Thymus (tissue), 11 donors: ENCODE results near the gene DOCK1. TPM values are rescaled to one million over a fixed set of nuclear protein-coding genes. Genes with fewer than 3 reads are reported as not detected.
"Not testable (repeated sequence)": the region's sequence is repeated elsewhere in the genome, so short reads cannot be mapped to it uniquely, and the experiment has no call there.

ENCODE experiments used
- DNase-seq, 9 donors: peaks; one replicate each; pipeline ENCODE4 v3.0.0-alpha.2; 2013; ENCODE audit warnings: low spot score in 9 of 9, low read depth in 6 of 9, missing footprints in 1 of 9
- H3K27ac ChIP-seq, 2 donors: one replicate each; pipeline ENCODE4 v1.5.1; 2013; ENCODE audit warnings: control low read depth in 1 of 2, low read depth in 1 of 2, low read length in 1 of 2, mild to moderate bottlenecking in 1 of 2, moderate library complexity in 1 of 2
- H3K27me3 ChIP-seq, 2 donors: one replicate each; pipeline ENCODE4 v1.5.1; 2013; ENCODE audit warnings: low read length in 1 of 2; ENCODE audit not compliant: control insufficient read depth in 2 of 2, insufficient read depth in 1 of 2
- H3K36me3 ChIP-seq, 2 donors: one replicate each; pipeline ENCODE4 v1.5.1; 2013; ENCODE audit warnings: low read length in 1 of 2, mild to moderate bottlenecking in 1 of 2, moderate library complexity in 1 of 2; ENCODE audit not compliant: control insufficient read depth in 2 of 2, insufficient read depth in 2 of 2
- H3K4me1 ChIP-seq, 2 donors: one replicate each; pipeline ENCODE4 v1.5.1; 2013; ENCODE audit warnings: low read length in 2 of 2; ENCODE audit not compliant: control insufficient read depth in 2 of 2, insufficient read depth in 2 of 2
- H3K4me3 ChIP-seq, 2 donors: one replicate each; pipeline ENCODE4 v1.5.1; 2013; ENCODE audit warnings: low read length in 2 of 2, control low read depth in 1 of 2, mild to moderate bottlenecking in 1 of 2
- H3K9me3 ChIP-seq, 2 donors: one replicate each; pipeline ENCODE4 v1.5.1; 2013; ENCODE audit warnings: low read length in 1 of 2, mild to moderate bottlenecking in 1 of 2; ENCODE audit not compliant: control insufficient read depth in 2 of 2, insufficient read depth in 1 of 2
- WGBS: extraction: QIAGEN DNeasy Blood & Tissue Kit; methylation state at CpG from one replicate; pipeline ENCODE4 v1.1.7; 2013; 5-methylcytosine and 5-hydroxymethylcytosine counted together
- polyA plus RNA-seq: library from polyadenylated mRNA; stranded (reverse); fragments of 200-250 nt; gene quantifications from one replicate; pipeline ENCODE4 v1.2.3, GENCODE V29; 2013
- total RNA-seq: library from RNA; stranded (reverse); fragments of 120-200 nt; gene quantifications from one replicate; pipeline ENCODE4 v1.2.4, GENCODE V29; 2013
- donor health status: healthy.

The DOCK1 gene
- total and polyA plus RNA-seq, 2 donors = 10.2 to 11.7 TPM

DNA sequence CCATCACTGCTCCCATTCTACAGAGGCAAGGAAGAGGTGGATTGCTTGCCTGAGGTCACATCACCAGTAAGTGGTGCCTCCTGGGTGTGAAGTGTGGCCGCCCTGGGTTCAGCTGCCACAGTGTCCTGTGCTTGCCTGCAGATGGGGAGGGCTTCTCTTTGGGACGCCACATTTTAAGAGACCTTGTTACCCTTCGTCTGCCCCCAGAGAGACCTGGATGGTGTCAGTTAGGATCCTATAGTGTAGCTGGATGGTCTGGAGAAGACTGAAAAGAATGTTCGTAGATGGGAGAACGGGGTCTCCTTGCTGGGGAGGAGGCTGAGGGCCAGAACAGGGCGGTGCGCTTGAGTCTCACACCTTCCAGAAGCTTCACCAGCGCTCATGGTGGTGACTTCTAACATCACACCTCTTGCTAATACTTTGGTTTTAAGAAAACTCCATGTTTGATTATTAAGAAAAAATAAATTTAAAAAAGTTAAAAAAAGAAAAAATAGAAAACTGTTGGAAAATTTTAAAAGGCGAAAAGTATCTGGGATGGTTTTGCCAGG is 2.3 kb downstream of the DOCK1 start:
- DNase-seq = no peak
- Histone ChIP-seq H3K27me3 (peaks cover 36 to 44% of the 10 kb centered on the region in 2 donors), H3K36me3 (no peaks in the 10 kb centered on the region), H3K9me3 (no peaks in the 10 kb centered on the region), H3K4me1 (peaks cover 0 to 3% of the 10 kb centered on the region in 2 donors), H3K4me3 (no peak overlapping the region), H3K27ac (no peak overlapping the region)
- WGBS = 97% methylated on average over 9 of the region's 9 CpGs

DNA sequence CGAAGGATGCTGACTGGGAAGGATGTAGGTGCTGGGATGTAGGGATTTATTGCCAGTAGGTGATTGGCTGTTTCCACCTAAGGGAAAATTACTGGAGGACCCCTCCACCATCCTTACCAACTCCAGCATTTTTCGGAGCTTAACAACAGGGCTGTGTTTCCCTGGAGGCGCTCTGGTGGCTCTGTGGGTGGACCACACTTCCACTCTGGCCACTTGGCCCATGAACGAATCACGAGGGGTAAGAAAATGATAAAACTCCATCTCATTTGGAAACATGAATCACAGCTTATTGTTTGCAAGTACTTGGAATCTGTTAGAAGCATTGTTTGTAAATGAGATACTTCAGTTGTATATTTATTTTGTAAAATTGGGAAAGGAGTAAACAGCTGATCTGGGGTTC is 3.0 kb downstream of the DOCK1 start:
- H3K4me1 ChIP-seq = peaks cover 0 to 3% of the 10 kb centered on the region in 2 donors
- no peaks in the 10 kb centered on the region for H3K9me3 ChIP-seq
- 96% methylated on average over 5 of the region's 5 CpGs for WGBS
- peaks cover 36 to 42% of the 10 kb centered on the region in 2 donors for H3K27me3 ChIP-seq
- no peaks in the 10 kb centered on the region for H3K36me3 ChIP-seq
- no peak for DNase-seq
- H3K27ac ChIP-seq = no peak overlapping the region
- no peak overlapping the region for H3K4me3 ChIP-seq

GRCh38 chr10:126908729-126909128 is 3.5 kb downstream of the DOCK1 start:
- H3K4me1 ChIP-seq = peaks cover 0 to 3% of the 10 kb centered on the region in 2 donors
- no peak for DNase-seq
- no peak overlapping the region for H3K27ac ChIP-seq
- WGBS = 93% methylated on average over 7 of the region's 7 CpGs
- no peaks in the 10 kb centered on the region for H3K9me3 ChIP-seq
- H3K4me3 ChIP-seq = no peak overlapping the region
- H3K36me3 ChIP-seq = no peaks in the 10 kb centered on the region
- H3K27me3 ChIP-seq = peaks cover 32 to 37% of the 10 kb centered on the region in 2 donors

DNA sequence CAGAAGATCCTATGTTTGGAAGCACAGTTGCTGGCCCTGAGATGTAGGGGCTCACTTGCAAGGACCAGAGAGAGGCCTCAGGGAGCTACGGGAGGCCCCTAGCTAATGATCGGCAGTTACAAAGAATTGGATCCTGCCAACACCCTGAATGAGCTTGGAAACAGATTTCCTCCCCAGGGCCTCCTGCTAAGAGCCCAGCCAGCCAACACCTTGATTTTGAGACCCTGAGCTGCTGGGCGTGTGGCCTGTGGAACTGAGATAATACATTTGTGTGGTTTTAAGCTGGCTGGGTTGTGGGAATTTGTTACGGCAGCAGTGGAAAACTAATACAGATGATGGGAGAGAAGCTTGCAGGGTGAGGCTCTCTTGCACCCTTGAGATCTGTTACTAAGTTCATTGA is 3.9 kb downstream of the DOCK1 start:
- Histone ChIP-seq H3K9me3 (no peaks in the 10 kb centered on the region), H3K36me3 (no peaks in the 10 kb centered on the region), H3K27me3 (peaks cover 28 to 33% of the 10 kb centered on the region in 2 donors), H3K4me3 (no peak overlapping the region), H3K4me1 (peaks cover 0 to 3% of the 10 kb centered on the region in 2 donors), H3K27ac (no peak overlapping the region)
- no peak for DNase-seq
- 95% methylated on average over 4 of the region's 4 CpGs for WGBS

GRCh38 chr10:126910196-126910595 is 5.0 kb downstream of the DOCK1 start:
- no peaks in the 10 kb centered on the region for H3K36me3 ChIP-seq
- no peak for DNase-seq
- no peak overlapping the region for H3K27ac ChIP-seq
- peaks cover 0 to 2% of the 10 kb centered on the region in 2 donors for H3K4me1 ChIP-seq
- 95% methylated on average over 7 of the region's 7 CpGs for WGBS
- no peaks in the 10 kb centered on the region for H3K9me3 ChIP-seq
- peaks cover 18 to 23% of the 10 kb centered on the region in 2 donors for H3K27me3 ChIP-seq
- H3K4me3 ChIP-seq = no peak overlapping the region

DNA sequence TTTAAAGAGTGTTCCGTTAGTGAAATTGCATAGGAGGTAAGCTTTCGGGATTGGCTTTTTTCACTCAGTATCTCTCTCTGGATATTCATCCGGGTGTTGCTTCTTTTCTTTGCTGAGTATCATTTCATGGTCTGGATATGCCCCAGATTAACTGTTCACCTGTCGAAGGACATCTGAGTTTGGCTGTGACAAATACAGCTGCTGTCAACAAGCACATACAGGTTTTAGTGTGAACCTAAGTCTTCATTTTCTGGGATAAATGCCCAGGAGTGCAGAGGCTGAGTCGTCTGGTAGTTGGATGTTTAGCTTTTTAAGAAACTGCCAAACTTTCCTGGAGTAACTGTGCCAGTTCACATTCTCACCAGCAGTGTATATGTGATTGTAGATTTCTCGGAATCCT is 5.6 kb downstream of the DOCK1 start:
- no peak overlapping the region for H3K4me3 ChIP-seq
- peaks cover 12 to 19% of the 10 kb centered on the region in 2 donors for H3K27me3 ChIP-seq
- no peak overlapping the region for H3K27ac ChIP-seq
- no peaks in the 10 kb centered on the region for H3K9me3 ChIP-seq
- H3K36me3 ChIP-seq = no peaks in the 10 kb centered on the region
- no peaks in the 10 kb centered on the region for H3K4me1 ChIP-seq
- WGBS = 93% methylated on average over 6 of the region's 6 CpGs
- no peak for DNase-seq

DNA sequence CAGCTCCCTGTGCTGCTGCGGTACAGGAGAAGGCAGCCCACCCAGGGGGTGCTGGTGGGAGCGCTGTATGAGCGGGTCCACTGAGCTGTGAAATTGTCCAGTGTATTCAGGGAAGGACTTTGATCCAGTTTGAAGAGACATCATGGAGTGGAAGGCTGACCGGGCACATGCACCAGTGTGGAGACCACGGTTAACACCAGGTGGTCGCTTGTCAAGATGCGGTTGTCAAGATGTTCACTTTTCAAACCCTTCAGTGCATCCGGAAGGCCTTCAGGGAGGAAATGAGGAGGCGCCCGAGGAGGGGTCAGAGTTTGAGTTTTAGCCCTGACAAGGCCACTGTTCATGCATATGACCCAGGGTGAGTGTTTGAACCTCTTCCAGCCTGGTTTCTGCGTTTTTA is 6.1 kb downstream of the DOCK1 start:
- peaks cover 7 to 14% of the 10 kb centered on the region in 2 donors for H3K27me3 ChIP-seq
- no peak for DNase-seq
- H3K9me3 ChIP-seq = no peaks in the 10 kb centered on the region
- H3K4me3 ChIP-seq = no peak overlapping the region
- H3K4me1 ChIP-seq = no peaks in the 10 kb centered on the region
- no peaks in the 10 kb centered on the region for H3K36me3 ChIP-seq
- no peak overlapping the region for H3K27ac ChIP-seq
- 95% methylated on average over 11 of the region's 11 CpGs for WGBS

DNA sequence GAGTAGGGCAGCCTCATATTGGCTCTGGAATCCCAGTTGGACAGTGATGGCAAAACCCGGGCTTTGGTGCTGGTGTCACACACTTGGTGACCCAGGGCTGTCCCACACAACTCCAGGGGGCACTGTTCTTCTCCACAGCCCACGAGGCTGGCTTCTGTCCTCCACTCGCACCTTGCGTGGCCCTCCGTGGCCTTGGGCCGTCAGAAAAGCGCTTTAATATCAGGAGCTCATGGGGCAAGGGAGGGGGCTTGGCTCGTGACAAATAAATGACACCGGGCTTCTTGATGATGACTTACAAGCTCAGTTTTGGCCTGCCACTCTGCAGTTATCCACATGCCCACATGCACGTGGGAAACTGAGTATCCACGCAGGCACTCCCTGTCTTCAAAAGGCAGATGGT is 8.1 kb downstream of the DOCK1 start:
- no peaks in the 10 kb centered on the region for H3K9me3 ChIP-seq
- H3K27me3 ChIP-seq = no peaks in the 10 kb centered on the region
- H3K36me3 ChIP-seq = no peaks in the 10 kb centered on the region
- no peak overlapping the region for H3K4me3 ChIP-seq
- 95% methylated on average over 11 of the region's 11 CpGs for WGBS
- no peak overlapping the region for H3K27ac ChIP-seq
- DNase-seq = no peak
- no peaks in the 10 kb centered on the region for H3K4me1 ChIP-seq

DNA sequence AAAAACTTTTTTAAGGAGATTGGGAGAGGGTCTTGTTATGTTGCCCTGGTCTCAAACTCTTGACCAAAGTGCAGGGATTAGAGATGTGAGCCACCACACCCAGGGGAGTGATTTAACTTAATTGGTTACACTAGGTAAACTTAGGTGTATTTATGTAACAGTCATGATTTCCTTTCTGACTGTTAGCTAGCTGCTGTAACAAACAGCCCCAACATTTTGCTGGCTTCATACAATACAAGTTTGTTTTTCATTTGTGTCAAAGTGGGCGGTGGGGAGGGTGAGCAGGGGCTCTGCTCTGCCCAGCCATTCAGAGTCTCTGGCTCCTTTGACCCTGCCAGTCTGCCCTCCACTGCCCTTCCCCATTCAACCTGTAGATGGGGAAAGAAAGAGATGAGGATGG is 9.3 kb downstream of the DOCK1 start:
- no peak for DNase-seq
- H3K27ac ChIP-seq = no peak overlapping the region
- no peaks in the 10 kb centered on the region for H3K36me3 ChIP-seq
- H3K4me1 ChIP-seq = no peaks in the 10 kb centered on the region
- no peaks in the 10 kb centered on the region for H3K27me3 ChIP-seq
- H3K9me3 ChIP-seq = no peaks in the 10 kb centered on the region
- H3K4me3 ChIP-seq = no peak overlapping the region
- WGBS = 98% methylated on average over 1 of the region's 1 CpG

- H3K9me3 ChIP-seq, H3K4me1 ChIP-seq, H3K27ac ChIP-seq, DNase-seq, H3K4me3 ChIP-seq, H3K36me3 ChIP-seq, H3K27me3 ChIP-seq: not testable (repeated sequence)
- 95% methylated on average over 12 of the region's 12 CpGs for WGBS
Observed at GRCh38 chr10:126916952-126917351, 11.7 kb downstream of the DOCK1 start.
